IMR-90 (cell line): Measurements from ENCODE around the gene CCDC167. TPM values are rescaled to one million over a fixed set of nuclear protein-coding genes. Genes with fewer than 3 reads are reported as not detected.

ENCODE experiments used
- ATAC-seq: fragments of 200-7000 bp; cut with Tn5 transposase; 2 replicates; pipeline ENCODE4 v1.9.1; 2020; ENCODE audit warnings: low read depth, mild to moderate bottlenecking, moderate library complexity
- BruUV-seq: library from RNA; stranded (reverse); fragments of 400-500 nt; replicated peaks from 2 replicates; lab custom pipeline; 2021; lab: Mats Ljungman, UMichigan
- CTCF ChIA-PET: fragments of 300-600 bp; formaldehyde crosslinking; extraction: SDS; loops from one replicate; lab custom pipeline; 2021; ENCODE audit warnings: antibody characterized with exemption; lab: Yijun Ruan, JAX
- POLR2A ChIA-PET: fragments of 300-600 bp; sonication (Branson Sonifier 250); formaldehyde crosslinking; loops from one replicate; lab custom pipeline; 2022; ENCODE audit warnings: antibody characterized with exemption; ENCODE audit not compliant: unreplicated experiment; lab: Charles Lee
- DNase-seq: peaks from one replicate; pipeline ENCODE4 v3.0.0; 2013
- H2AFZ ChIP-seq: replicated peaks from 2 replicates; pipeline ENCODE3; 2013; ENCODE audit warnings: low read length, mild to moderate bottlenecking; ENCODE audit not compliant: poor library complexity
- H2AK5ac ChIP-seq: 2 replicates; pipeline ENCODE4 v1.6.1; 2013; ENCODE audit warnings: low read depth, low read length, inconsistent platforms
- H2AK9ac ChIP-seq: replicated peaks from 2 replicates; pipeline ENCODE3; 2013; ENCODE audit warnings: mild to moderate bottlenecking, low read depth, low read length, moderate library complexity; ENCODE audit not compliant: poor library complexity
- H2BK120ac ChIP-seq: 2 replicates; pipeline ENCODE4 v1.6.1; 2013; ENCODE audit warnings: low read depth, low read length, inconsistent platforms
- H2BK15ac ChIP-seq: 3 replicates; pipeline ENCODE4 v1.6.1; 2013; ENCODE audit warnings: low read depth, low read length, inconsistent platforms
- H2BK20ac ChIP-seq: 2 replicates; pipeline ENCODE4 v1.6.1; 2013; ENCODE audit warnings: low read depth, mild to moderate bottlenecking, inconsistent platforms, low read length, moderate library complexity
- H2BK5ac ChIP-seq: 2 replicates; pipeline ENCODE4 v1.6.1; 2013; ENCODE audit warnings: mild to moderate bottlenecking, low read depth, low read length, inconsistent platforms; ENCODE audit not compliant: poor library complexity, severe bottlenecking
- H3K14ac ChIP-seq: replicated peaks from 2 replicates; pipeline ENCODE4 v1.6.1; 2013; ENCODE audit warnings: low read depth, low read length, inconsistent platforms
- H3K18ac ChIP-seq: 2 replicates; pipeline ENCODE4 v1.6.1; 2013; ENCODE audit warnings: low read depth, low read length, control low read depth
- H3K23ac ChIP-seq: 2 replicates; pipeline ENCODE4 v1.6.1; 2013; ENCODE audit warnings: low read depth, low read length, inconsistent platforms
- H3K27ac ChIP-seq: 2 replicates; pipeline ENCODE4 v1.5.1; 2013; ENCODE audit warnings: mild to moderate bottlenecking, control low read depth, low read length; ENCODE audit not compliant: insufficient read depth
- H3K27me3 ChIP-seq: 2 replicates; pipeline ENCODE4 v1.6.1; 2013; ENCODE audit warnings: low read length; ENCODE audit not compliant: control insufficient read depth, insufficient read depth
- H3K36me3 ChIP-seq: 2 replicates; pipeline ENCODE4 v1.6.1; 2013; ENCODE audit warnings: low read length, mixed read lengths; ENCODE audit not compliant: control insufficient read depth, insufficient read depth
- H3K4ac ChIP-seq: 2 replicates; pipeline ENCODE4 v1.6.1; 2013; ENCODE audit warnings: low read depth, low read length, inconsistent platforms
- H3K4me1 ChIP-seq: 2 replicates; pipeline ENCODE4 v1.6.1; 2013; ENCODE audit warnings: low read length, mixed read lengths; ENCODE audit not compliant: control insufficient read depth, insufficient read depth
- H3K4me2 ChIP-seq: 2 replicates; pipeline ENCODE4 v1.6.1; 2013; ENCODE audit warnings: low read depth, mild to moderate bottlenecking, control low read depth, low read length, moderate library complexity
- H3K4me3 ChIP-seq: 2 replicates; pipeline ENCODE4 v1.5.1; 2013; ENCODE audit warnings: low read depth, mild to moderate bottlenecking, control low read depth, low read length, moderate library complexity; ENCODE audit not compliant: insufficient read depth
- H3K56ac ChIP-seq: 2 replicates; pipeline ENCODE4 v1.6.1; 2013; ENCODE audit warnings: low read length, inconsistent platforms; ENCODE audit not compliant: insufficient read depth; ENCODE audit errors: extremely low read depth
- H3K79me1 ChIP-seq, 2 experiments: 2 replicates each; pipeline ENCODE4 v1.6.1; 2013; ENCODE audit warnings: low read length in 2 of 2, inconsistent platforms in 1 of 2, low read depth in 1 of 2
- H3K9ac ChIP-seq: 2 replicates; pipeline ENCODE4 v1.6.1; 2013; ENCODE audit warnings: low read depth, low read length, control low read depth
- H3K9me1 ChIP-seq: 2 replicates; pipeline ENCODE4 v1.6.1; 2013; ENCODE audit warnings: low read length, inconsistent platforms; ENCODE audit not compliant: insufficient read depth
- H3K9me3 ChIP-seq: 2 replicates; pipeline ENCODE4 v1.6.1; 2013; ENCODE audit warnings: low read length; ENCODE audit not compliant: control insufficient read depth, insufficient read depth
- H4K20me1 ChIP-seq: 2 replicates; pipeline ENCODE4 v1.6.1; 2013; ENCODE audit warnings: low read length, inconsistent platforms; ENCODE audit not compliant: insufficient read depth
- H4K5ac ChIP-seq: 2 replicates; pipeline ENCODE4 v1.6.1; 2013; ENCODE audit warnings: mild to moderate bottlenecking, low read depth, low read length, control low read depth
- H4K8ac ChIP-seq, 2 experiments: 2 replicates each; pipeline ENCODE4 v1.6.1; 2013; ENCODE audit warnings: low read depth in 2 of 2, low read length in 2 of 2, control low read depth in 1 of 2, inconsistent platforms in 1 of 2
- H4K91ac ChIP-seq: 2 replicates; pipeline ENCODE4 v1.6.1; 2013; ENCODE audit warnings: low read depth, low read length, inconsistent platforms; ENCODE audit not compliant: insufficient read depth
- BHLHE40 ChIP-seq: fragments of 150-350 bp; IDR thresholded peaks from 2 replicates; pipeline ENCODE4 v1.6.1; 2016; ENCODE audit warnings: mild to moderate bottlenecking, low read depth, low read length
- MXI1 ChIP-seq: IDR thresholded peaks from 2 replicates; pipeline ENCODE4 v1.6.1; 2012; ENCODE audit warnings: low read depth, mild to moderate bottlenecking, low read length, moderate library complexity, borderline replicate concordance
- RAD21 ChIP-seq: IDR thresholded peaks from 2 replicates; pipeline ENCODE4 v1.6.1; 2012; ENCODE audit warnings: low read length, improper control_type of control experiment
- WGBS, 2 experiments: methylation state at CpG; one replicate each; pipeline versions ENCODE4 v1.1.5 to v1.1.7; 2013; ENCODE audit warnings: missing lambda C conversion rate in 2 of 2; ENCODE audit not compliant: insufficient read length in 1 of 2; ENCODE audit errors: extremely low coverage in 2 of 2; 5-methylcytosine and 5-hydroxymethylcytosine counted together
- dilution Hi-C: fragments of 300-500 bp; cut with HindIII; formaldehyde crosslinking; loops from one replicate; pipeline ENCODE4 v1.14.3; 2018; ENCODE audit warnings: low sequenced_read_pairs; ENCODE audit not compliant: unreplicated experiment
- in situ Hi-C: fragments of 300-500 bp; cut with MboI; formaldehyde crosslinking; loops from 3 replicates; pipeline ENCODE4 v1.14.3; 2019; ENCODE audit warnings: low sequenced_read_pairs, inconsistent platforms, mixed read lengths
- intact Hi-C: fragments of 100-400 bp; cut with micrococcal nuclease; formaldehyde crosslinking; loops from 2 replicates; pipeline ENCODE4 v1.10.0; 2022
- polyA plus RNA-seq, 3 experiments: library from polyadenylated mRNA; depleted of rRNA; stranded (reverse); fragments of >200 nt; gene quantifications; 2 replicates each; pipeline ENCODE4 v1.2.3, GENCODE V29; 2012; ENCODE audit warnings: low replicate concordance in 1 of 3
- total RNA-seq: library from RNA; depleted of rRNA; stranded (reverse); fragments of >200 nt; gene quantifications from 2 replicates; pipeline ENCODE4 v1.2.3, GENCODE V29; 2012
- TF ChIP-seq, protein P1 (sequence below): conservative IDR thresholded peaks from 2 replicates; pipeline ENCODE4 v1.5.1; 2012; ENCODE audit warnings: mild to moderate bottlenecking, low read depth, low read length, improper control_type of control experiment

CCDC167 gene
- total and polyA plus RNA-seq, 2 of the 4 experiments (the other 2 are of a cell fraction): 35.8 to 96.8 TPM

- H2BK20ac ChIP-seq: no peak overlapping the region
- ATAC-seq: 0 out of 2 replicates have a peak, but pooled peaks have one; percentile 22
- POLR2A ChIA-PET: no interaction called here
Observed at GRCh38 chr6:37535759-37536490, 36.2 kb upstream of the CCDC167 start.

More at GRCh38 chr6:37535759-37536490, 36.2 kb upstream of the CCDC167 start:
- no peak overlapping the region for H2AK9ac ChIP-seq
- no peaks in the 10 kb centered on the region for H3K9me1 ChIP-seq
- H3K79me1 ChIP-seq: no peaks in the 10 kb centered on the region
- H3K27ac ChIP-seq: no peak overlapping the region
- no peaks in the 10 kb centered on the region for H3K36me3 ChIP-seq
- H4K20me1 ChIP-seq: peaks cover 8% of the 10 kb centered on the region; the same call in 1 of the 2 replicates
- H2AFZ ChIP-seq: peak overlapping the region; percentile 4
- DNase-seq: no peak
- no peak overlapping the region for H3K14ac ChIP-seq
- peaks cover 4% of the 10 kb centered on the region; the same call in 1 of the 2 replicates for H3K4me1 ChIP-seq
- H4K5ac ChIP-seq: no peak overlapping the region
- dilution Hi-C loops: no loop called here
- WGBS, 2 experiments: 3% methylated on average over 16 of the region's 56 CpGs; no CpG with 5 or more reads in 1 of the 2 experiments
- no peak overlapping the region for H4K91ac ChIP-seq
- BruUV-seq: no TSS peak
- no peak overlapping the region for H2BK120ac ChIP-seq
- no peak for TF ChIP-seq RAD21
- TF ChIP-seq, protein P1, sequence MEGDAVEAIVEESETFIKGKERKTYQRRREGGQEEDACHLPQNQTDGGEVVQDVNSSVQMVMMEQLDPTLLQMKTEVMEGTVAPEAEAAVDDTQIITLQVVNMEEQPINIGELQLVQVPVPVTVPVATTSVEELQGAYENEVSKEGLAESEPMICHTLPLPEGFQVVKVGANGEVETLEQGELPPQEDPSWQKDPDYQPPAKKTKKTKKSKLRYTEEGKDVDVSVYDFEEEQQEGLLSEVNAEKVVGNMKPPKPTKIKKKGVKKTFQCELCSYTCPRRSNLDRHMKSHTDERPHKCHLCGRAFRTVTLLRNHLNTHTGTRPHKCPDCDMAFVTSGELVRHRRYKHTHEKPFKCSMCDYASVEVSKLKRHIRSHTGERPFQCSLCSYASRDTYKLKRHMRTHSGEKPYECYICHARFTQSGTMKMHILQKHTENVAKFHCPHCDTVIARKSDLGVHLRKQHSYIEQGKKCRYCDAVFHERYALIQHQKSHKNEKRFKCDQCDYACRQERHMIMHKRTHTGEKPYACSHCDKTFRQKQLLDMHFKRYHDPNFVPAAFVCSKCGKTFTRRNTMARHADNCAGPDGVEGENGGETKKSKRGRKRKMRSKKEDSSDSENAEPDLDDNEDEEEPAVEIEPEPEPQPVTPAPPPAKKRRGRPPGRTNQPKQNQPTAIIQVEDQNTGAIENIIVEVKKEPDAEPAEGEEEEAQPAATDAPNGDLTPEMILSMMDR: 0 out of 2 replicates have a peak, but pooled peaks have one; percentile 1
- no peak for TF ChIP-seq BHLHE40
- TF ChIP-seq MXI1: no peak
- no peak overlapping the region for H3K9ac ChIP-seq
- H3K4ac ChIP-seq: no peak overlapping the region
- in situ Hi-C loops: no loop called here
- H4K8ac ChIP-seq: no peak overlapping the region
- no peak overlapping the region for H3K18ac ChIP-seq
- H3K4me3 ChIP-seq: no peak overlapping the region
- H3K9me3 ChIP-seq: no peaks in the 10 kb centered on the region
- no peak overlapping the region for H2BK5ac ChIP-seq
- H2BK15ac ChIP-seq: no peak overlapping the region
- no peak overlapping the region for H2AK5ac ChIP-seq
- peak overlapping the region; percentile 41; the same call in 1 of the 2 replicates for H3K4me2 ChIP-seq
- CTCF ChIA-PET: no interaction called here
- H3K23ac ChIP-seq: no peak overlapping the region
- H3K27me3 ChIP-seq: peaks cover 79% of the 10 kb centered on the region
- intact Hi-C loops: no loop called here
- no peak overlapping the region for H3K56ac ChIP-seq
